GM19452 (cell line): ENCODE measurements around the gene KRT73.

ENCODE experiments used
- ATAC-seq: cut with Tn5 transposase; IDR thresholded peaks from one replicate; pipeline ENCODE4 v1.9.1; 2021; ENCODE audit not compliant: unreplicated experiment

The KRT73 gene

GRCh38 chr12:52646613-52647012 lies 28.3 kb upstream of the KRT73 start:
- ATAC-seq = no peak

GRCh38 chr12:52645982-52646381 lies 27.6 kb upstream of the KRT73 start:
- no peak for ATAC-seq

GRCh38 chr12:52645120-52645761 lies 26.9 kb upstream of the KRT73 start:
- ATAC-seq = no peak

- ATAC-seq = no peak
These were observed 25.7 kb upstream of the KRT73 start for GRCh38 chr12:52644078-52644415.

GRCh38 chr12:52643233-52644077 lies 25.1 kb upstream of the KRT73 start:
- ATAC-seq = no peak

- ATAC-seq = no peak
These were observed 23.1 kb upstream of the KRT73 start for GRCh38 chr12:52641468-52641867.

GRCh38 chr12:52637299-52637698 lies 18.9 kb upstream of the KRT73 start:
- ATAC-seq = no peak

GRCh38 chr12:52636592-52637258 lies 18.4 kb upstream of the KRT73 start:
- no peak for ATAC-seq

GRCh38 chr12:52636189-52636588 lies 17.8 kb upstream of the KRT73 start:
- ATAC-seq = no peak

- ATAC-seq = no peak
These were observed 16.1 kb upstream of the KRT73 start for GRCh38 chr12:52634266-52635056.

- no peak for ATAC-seq
These were observed 15.0 kb upstream of the KRT73 start for GRCh38 chr12:52633383-52633782.

GRCh38 chr12:52632656-52633055 lies 14.3 kb upstream of the KRT73 start:
- ATAC-seq = no peak

- no peak for ATAC-seq
These were observed 13.5 kb upstream of the KRT73 start for GRCh38 chr12:52631676-52632459.

- no peak for ATAC-seq
These were observed 12.9 kb upstream of the KRT73 start for GRCh38 chr12:52631264-52631663.

- ATAC-seq = no peak
These were observed 12.3 kb upstream of the KRT73 start for GRCh38 chr12:52630599-52631200.

GRCh38 chr12:52630008-52630500 lies 11.7 kb upstream of the KRT73 start:
- no peak for ATAC-seq

- ATAC-seq = no peak
These were observed 11.1 kb upstream of the KRT73 start for GRCh38 chr12:52629281-52630007.

GRCh38 chr12:52628841-52629240 lies 10.5 kb upstream of the KRT73 start:
- ATAC-seq = no peak

GRCh38 chr12:52628111-52628507 lies 9.8 kb upstream of the KRT73 start:
- ATAC-seq = no peak
